SK-N-SH (cell line): Measurements from ENCODE around the gene NCKAP5. TPM values are rescaled to one million over a fixed set of nuclear protein-coding genes. Genes with fewer than 3 reads are reported as not detected.

ENCODE experiments used
- CTCF ChIA-PET: fragments of 300-600, 350-600 bp; formaldehyde crosslinking; extraction: SDS; loops from one replicate; lab custom pipeline; 2021; lab: Yijun Ruan, JAX
- POLR2A ChIA-PET: fragments of 350-600 bp; sonication (Branson Sonifier 250); formaldehyde crosslinking; extraction: SDS; loops from one replicate; lab custom pipeline; 2020; ENCODE audit warnings: antibody characterized with exemption, inconsistent platforms; lab: Yijun Ruan, JAX
- DNase-seq: peaks from one replicate; pipeline ENCODE4 v3.0.0; 2012
- H2AFZ ChIP-seq: fragments of 200-600 bp; sonication (generic); 2 replicates; pipeline ENCODE4 v1.8.1; 2016; ENCODE audit warnings: antibody characterized with exemption, mild to moderate bottlenecking, low read depth
- H3F3A ChIP-seq: fragments of 200-600 bp; sonication (generic); replicated peaks from 2 replicates; pipeline ENCODE3; 2016; ENCODE audit warnings: antibody characterized with exemption, mild to moderate bottlenecking; ENCODE audit not compliant: insufficient read depth
- H3K27ac ChIP-seq, 2 experiments: fragments of 200-500 bp in 1 of 2; fragments of 200-600 bp in 1 of 2; sonication (Bioruptor generic) in 1 of 2; sonication (generic), shearing (Covaris generic) in 1 of 2; 2 replicates each; pipeline versions ENCODE4 v1.5.1 to v1.6.1; 2014 to 2016; ENCODE audit warnings: low read depth in 2 of 2, inconsistent platforms in 1 of 2, low read length in 1 of 2, mild to moderate bottlenecking in 1 of 2, mixed read lengths in 1 of 2
- H3K27me3 ChIP-seq: fragments of 200-600 bp; sonication (generic), shearing (Covaris generic); 2 replicates; pipeline ENCODE4 v1.6.1; 2016; ENCODE audit warnings: mixed run types; ENCODE audit not compliant: insufficient read depth
- H3K36me3 ChIP-seq, 2 experiments: fragments of 200-500 bp in 1 of 2; fragments of 200-600 bp in 1 of 2; sonication (Bioruptor generic) in 1 of 2; sonication (generic) in 1 of 2; replicated peaks in 1 of 2; 2 replicates each; pipeline versions ENCODE3 to v1.5.1; 2014 to 2016; ENCODE audit warnings: low read length in 1 of 2, mild to moderate bottlenecking in 1 of 2; ENCODE audit not compliant: insufficient read depth in 2 of 2, control insufficient read depth in 1 of 2
- H3K4me1 ChIP-seq, 2 experiments: fragments of 200-500 bp in 1 of 2; fragments of 200-600 bp in 1 of 2; sonication (Bioruptor generic) in 1 of 2; sonication (generic), shearing (Covaris generic) in 1 of 2; 2 replicates each; pipeline versions ENCODE4 v1.5.1 to v1.6.1; 2014 to 2016; ENCODE audit warnings: low read depth in 1 of 2, low read length in 1 of 2, mixed run types in 1 of 2; ENCODE audit not compliant: insufficient read depth in 2 of 2, control insufficient read depth in 1 of 2
- H3K4me2 ChIP-seq: fragments of 200-600 bp; sonication (generic), shearing (Covaris generic); 2 replicates; pipeline ENCODE4 v1.6.1; 2017; ENCODE audit warnings: mixed run types
- H3K4me3 ChIP-seq, 2 experiments: fragments of 200-500 bp in 1 of 2; fragments of 200-600 bp in 1 of 2; sonication (Bioruptor generic) in 1 of 2; sonication (generic), shearing (Covaris generic) in 1 of 2; 2 replicates each; pipeline versions ENCODE4 v1.5.1 to v1.8.1; 2014 to 2016; ENCODE audit warnings: low read depth in 2 of 2, inconsistent platforms in 1 of 2, low read length in 1 of 2, mild to moderate bottlenecking in 1 of 2, mixed read lengths in 1 of 2, moderate library complexity in 1 of 2
- H3K79me2 ChIP-seq: fragments of 200-600 bp; sonication (generic); 2 replicates; pipeline ENCODE4 v1.8.1; 2017; ENCODE audit warnings: mild to moderate bottlenecking; ENCODE audit not compliant: insufficient read depth
- H3K9ac ChIP-seq: fragments of 200-600 bp; sonication (generic); 2 replicates; pipeline ENCODE4 v1.6.1; 2017; ENCODE audit warnings: mixed run types
- H3K9me2 ChIP-seq: fragments of 200-600 bp; sonication (generic); 2 replicates; pipeline ENCODE4 v1.6.1; 2017; ENCODE audit warnings: mixed run types
- H3K9me3 ChIP-seq: fragments of 200-600 bp; sonication (generic); 2 replicates; pipeline ENCODE4 v1.6.1; 2017; ENCODE audit warnings: mixed run types, mild to moderate bottlenecking, moderate library complexity
- H4K20me1 ChIP-seq: fragments of 200-600 bp; sonication (generic); 2 replicates; pipeline ENCODE4 v1.6.1; 2017; ENCODE audit warnings: mild to moderate bottlenecking, mixed run types; ENCODE audit not compliant: insufficient read depth
- MXI1 ChIP-seq: IDR thresholded peaks from 2 replicates; pipeline ENCODE4 v1.6.1; 2012; ENCODE audit warnings: mild to moderate bottlenecking, low read depth, low read length, improper control_type of control experiment
- NRF1 ChIP-seq: IDR thresholded peaks from 2 replicates; pipeline ENCODE4 v1.6.1; 2012; ENCODE audit warnings: low read depth, mild to moderate bottlenecking, low read length
- RAD21 ChIP-seq: IDR thresholded peaks from 2 replicates; pipeline ENCODE4 v1.6.1; 2012; ENCODE audit warnings: mild to moderate bottlenecking, low read length
- SMC3 ChIP-seq: IDR thresholded peaks from 2 replicates; pipeline ENCODE4 v1.6.1; 2012; ENCODE audit warnings: low read depth, low read length, improper control_type of control experiment
- TAF1 ChIP-seq: IDR thresholded peaks from 2 replicates; pipeline ENCODE4 v1.6.1; 2012; ENCODE audit warnings: low read depth, mild to moderate bottlenecking, low read length, moderate library complexity, borderline replicate concordance
- USF1 ChIP-seq: IDR thresholded peaks from 2 replicates; pipeline ENCODE4 v1.4.0; 2012; ENCODE audit warnings: low read depth, borderline replicate concordance
- USF2 ChIP-seq: fragments of 150-350 bp; IDR thresholded peaks from 2 replicates; pipeline ENCODE4 v1.6.1; 2017; ENCODE audit warnings: antibody characterized with exemption, low read length, low read depth, borderline replicate concordance
- WGBS: methylation state at CpG from one replicate; pipeline ENCODE4 v1.1.6; 2017; ENCODE audit warnings: low lambda C conversion rate; 5-methylcytosine and 5-hydroxymethylcytosine counted together
- polyA plus RNA-seq, 3 experiments: library from polyadenylated mRNA; depleted of rRNA; stranded (reverse); fragments of >200 nt; gene quantifications; 2 replicates each; pipeline ENCODE4 v1.2.3, GENCODE V29; 2012
- TF ChIP-seq, protein P1 (sequence below): IDR thresholded peaks from 2 replicates; pipeline ENCODE4 v1.4.0; 2012; ENCODE audit warnings: low read depth, borderline replicate concordance
- TF ChIP-seq, protein P2 (sequence below): fragments of 150-350 bp; IDR thresholded peaks from 2 replicates; pipeline ENCODE4 v1.6.1; 2016; ENCODE audit warnings: mild to moderate bottlenecking, low read depth, low read length

The NCKAP5 gene
- polyA plus RNA-seq, 1 of the 3 experiments (the other 2 are of a cell fraction): 0.02 TPM

GRCh38 chr2:132665401-132666140, 902.7 kb downstream of the NCKAP5 start (continued):
- TF ChIP-seq USF1 (no peak), NRF1 (no peak), SMC3 (no peak)
- TF ChIP-seq, protein P1, sequence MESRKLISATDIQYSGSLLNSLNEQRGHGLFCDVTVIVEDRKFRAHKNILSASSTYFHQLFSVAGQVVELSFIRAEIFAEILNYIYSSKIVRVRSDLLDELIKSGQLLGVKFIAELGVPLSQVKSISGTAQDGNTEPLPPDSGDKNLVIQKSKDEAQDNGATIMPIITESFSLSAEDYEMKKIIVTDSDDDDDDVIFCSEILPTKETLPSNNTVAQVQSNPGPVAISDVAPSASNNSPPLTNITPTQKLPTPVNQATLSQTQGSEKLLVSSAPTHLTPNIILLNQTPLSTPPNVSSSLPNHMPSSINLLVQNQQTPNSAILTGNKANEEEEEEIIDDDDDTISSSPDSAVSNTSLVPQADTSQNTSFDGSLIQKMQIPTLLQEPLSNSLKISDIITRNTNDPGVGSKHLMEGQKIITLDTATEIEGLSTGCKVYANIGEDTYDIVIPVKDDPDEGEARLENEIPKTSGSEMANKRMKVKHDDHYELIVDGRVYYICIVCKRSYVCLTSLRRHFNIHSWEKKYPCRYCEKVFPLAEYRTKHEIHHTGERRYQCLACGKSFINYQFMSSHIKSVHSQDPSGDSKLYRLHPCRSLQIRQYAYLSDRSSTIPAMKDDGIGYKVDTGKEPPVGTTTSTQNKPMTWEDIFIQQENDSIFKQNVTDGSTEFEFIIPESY: no peak
- TF ChIP-seq, protein P2, sequence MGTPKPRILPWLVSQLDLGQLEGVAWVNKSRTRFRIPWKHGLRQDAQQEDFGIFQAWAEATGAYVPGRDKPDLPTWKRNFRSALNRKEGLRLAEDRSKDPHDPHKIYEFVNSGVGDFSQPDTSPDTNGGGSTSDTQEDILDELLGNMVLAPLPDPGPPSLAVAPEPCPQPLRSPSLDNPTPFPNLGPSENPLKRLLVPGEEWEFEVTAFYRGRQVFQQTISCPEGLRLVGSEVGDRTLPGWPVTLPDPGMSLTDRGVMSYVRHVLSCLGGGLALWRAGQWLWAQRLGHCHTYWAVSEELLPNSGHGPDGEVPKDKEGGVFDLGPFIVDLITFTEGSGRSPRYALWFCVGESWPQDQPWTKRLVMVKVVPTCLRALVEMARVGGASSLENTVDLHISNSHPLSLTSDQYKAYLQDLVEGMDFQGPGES: no peak

DNA sequence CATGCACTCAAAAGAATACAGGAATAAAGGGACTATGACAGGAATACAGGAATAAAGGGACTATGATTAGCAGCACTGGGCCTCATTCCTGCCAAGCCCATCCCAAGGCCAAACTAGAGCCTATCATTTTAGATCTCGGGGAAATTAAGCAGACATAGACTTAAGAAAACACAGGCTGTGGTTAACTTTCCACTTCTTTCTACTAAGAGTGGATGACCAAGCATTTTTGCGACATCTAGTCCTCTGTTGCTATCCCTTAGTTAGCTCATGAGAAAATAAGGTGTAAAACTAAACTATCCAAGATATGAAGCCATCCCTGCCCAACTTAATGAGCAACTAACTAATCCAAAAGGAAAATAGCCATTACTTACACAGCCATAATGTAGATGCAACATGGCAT, 904.2 kb downstream of the NCKAP5 start:
- POLR2A ChIA-PET: no interaction called here
- H3K9me3 ChIP-seq: no peaks in the 10 kb centered on the region
- peak overlapping the region in 1 of 2 experiments; percentile 50; a peak in 1 of 4 replicates for H3K27ac ChIP-seq

More for the DNA sequence above, 904.2 kb downstream of the NCKAP5 start:
- H3K36me3 ChIP-seq: peaks cover 0 to 13% of the 10 kb centered on the region in 2 experiments
- DNase-seq: no peak
- H3K9me2 ChIP-seq: no peaks in the 10 kb centered on the region
- no peaks in the 10 kb centered on the region; the same call in 1 of the 2 replicates for H3K79me2 ChIP-seq
- H2AFZ ChIP-seq: no peak overlapping the region
- 74% methylated on average over 2 of the region's 2 CpGs for WGBS
- TF ChIP-seq, protein P1: no peak
- TF ChIP-seq USF2: no peak
- no peak for TF ChIP-seq MXI1
- no peak for TF ChIP-seq RAD21
- TF ChIP-seq TAF1: no peak
- TF ChIP-seq, all 33 proteins: peak for 0
- Histone ChIP-seq H3K27me3 (no peaks in the 10 kb centered on the region), H3K4me2 (no peak overlapping the region), H3K9ac (no peak overlapping the region), H3K4me3 (no peak overlapping the region), H4K20me1 (no peaks in the 10 kb centered on the region), H3K4me1 (peaks cover 0 to 9% of the 10 kb centered on the region in 2 experiments; a peak in 1 of 4 replicates), H3F3A (no peaks in the 10 kb centered on the region)
- CTCF ChIA-PET: interaction anchor here (1.8 to 3.9 kb wide), 3 partner anchors 12 to 507 kb away, joined by 6 to 21 read pairs (median 9); no protein-coding TSS in a partner anchor
